ENCODE data around the gene EXOC6B. TPM values are rescaled to one million over a fixed set of nuclear protein-coding genes. Genes with fewer than 3 reads are reported as not detected.

The EXOC6B gene
- polyA plus RNA-seq (2014; cell fraction: cytosol; rRNA removed), result 7.2 and 8.0 TPM in 2 replicates
- 7.8 and 11.7 TPM in 2 replicates for polyA plus RNA-seq (2014; cell fraction: nucleus; rRNA removed)

GRCh38 chr2:72825257-72826155 is at the start of gene EXOC6B:
Gene EXOC6B (minus strand): TSS chr2:72826033.
- peak; percentile 91 for DNase-seq (ENCODE audit: low spot score)

GRCh38 chr2:72871880-72872279 is 46.0 kb upstream of the EXOC6B start:
- no peak for DNase-seq (ENCODE audit: low spot score)

- DNase-seq (ENCODE audit: low spot score), result no peak
These were observed 45.2 kb upstream of the EXOC6B start for GRCh38 chr2:72871060-72871459.

GRCh38 chr2:72864500-72864899 is 38.7 kb upstream of the EXOC6B start:
- no peak for DNase-seq (ENCODE audit: low spot score)

- no peak for DNase-seq (ENCODE audit: low spot score)
These were observed 37.2 kb upstream of the EXOC6B start for GRCh38 chr2:72863046-72863445.

GRCh38 chr2:72862239-72862988 is 36.6 kb upstream of the EXOC6B start:
- peak; percentile 90 for DNase-seq (ENCODE audit: low spot score)

GRCh38 chr2:72859831-72860262 is 34.0 kb upstream of the EXOC6B start:
- DNase-seq (ENCODE audit: low spot score), result peak; percentile 64

GRCh38 chr2:72851333-72851732 is 25.5 kb upstream of the EXOC6B start:
- no peak for DNase-seq (ENCODE audit: low spot score)

- DNase-seq (ENCODE audit: low spot score), result no peak
These were observed 23.3 kb upstream of the EXOC6B start for GRCh38 chr2:72849138-72849462.

GRCh38 chr2:72848436-72849137 is 22.8 kb upstream of the EXOC6B start:
- no peak for DNase-seq (ENCODE audit: low spot score)

- DNase-seq (ENCODE audit: low spot score), result no peak
These were observed 21.9 kb upstream of the EXOC6B start for GRCh38 chr2:72847534-72848315.

GRCh38 chr2:72846171-72847095 is 20.6 kb upstream of the EXOC6B start:
- DNase-seq (ENCODE audit: low spot score), result no peak

GRCh38 chr2:72843301-72843700 is 17.5 kb upstream of the EXOC6B start:
- no peak for DNase-seq (ENCODE audit: low spot score)

- no peak for DNase-seq (ENCODE audit: low spot score)
These were observed 15.8 kb upstream of the EXOC6B start for GRCh38 chr2:72841462-72842125.

GRCh38 chr2:72840066-72840465 is 14.2 kb upstream of the EXOC6B start:
- DNase-seq (ENCODE audit: low spot score), result no peak

GRCh38 chr2:72837171-72837570 is 11.3 kb upstream of the EXOC6B start:
- no peak for DNase-seq (ENCODE audit: low spot score)

GRCh38 chr2:72835403-72835802 is 9.6 kb upstream of the EXOC6B start:
- no peak for DNase-seq (ENCODE audit: low spot score)

- DNase-seq (ENCODE audit: low spot score), result no peak
These were observed 8.8 kb upstream of the EXOC6B start for GRCh38 chr2:72834596-72834995.

GRCh38 chr2:72833084-72833714 is 7.4 kb upstream of the EXOC6B start:
- DNase-seq (ENCODE audit: low spot score), result no peak
